ENCODE data around the gene ACTR3. TPM values are rescaled to one million over a fixed set of nuclear protein-coding genes. Genes with fewer than 3 reads are reported as not detected.

ACTR3 gene
- polyA plus RNA-seq, 3 donors = 36.9 to 78.2 (median 65.1) TPM

- 36 to 69% (median 45%) methylated on average over 4 of the region's 4 CpGs for WGBS, 3 donors
- no peak overlapping the region for H3K27ac ChIP-seq (ENCODE audit: low read depth, low read length)
These were observed 121.8 kb downstream of the ACTR3 start for GRCh38 chr2:114011713-114012112.

Other genes starting within 250 kb of the ACTR3 start
- 10 to 100 TPM; 14.1 to 18.0 (median 16.9) TPM for gene SLC35F5, start 133.4 kb upstream of the ACTR3 start, polyA plus RNA-seq